H9 (cell line): ENCODE results near the gene TSFM. TPM values are rescaled to one million over a fixed set of nuclear protein-coding genes. Genes with fewer than 3 reads are reported as not detected.

Experiments
- DNase-seq: peaks from one replicate; pipeline ENCODE4 v3.0.0-alpha.2; 2017
- H2AFZ ChIP-seq: one replicate; pipeline ENCODE4 v1.6.1; 2013; ENCODE audit warnings: mild to moderate bottlenecking, low read length, control low read depth, moderate library complexity
- H2AK5ac ChIP-seq: 2 replicates; pipeline ENCODE4 v1.6.1; 2013; ENCODE audit warnings: low read length, control low read depth, mixed read lengths; ENCODE audit not compliant: insufficient read length
- H2BK120ac ChIP-seq: one replicate; pipeline ENCODE4 v1.6.1; 2013; ENCODE audit warnings: low read depth, mild to moderate bottlenecking, low read length, control low read depth, inconsistent platforms; ENCODE audit not compliant: poor library complexity, severe bottlenecking
- H2BK12ac ChIP-seq: 2 replicates; pipeline ENCODE4 v1.6.1; 2013; ENCODE audit warnings: low read length, control low read depth, mixed read lengths, low read depth; ENCODE audit not compliant: insufficient read length
- H2BK15ac ChIP-seq: 2 replicates; pipeline ENCODE4 v1.6.1; 2013; ENCODE audit warnings: low read depth, low read length, control low read depth
- H2BK20ac ChIP-seq: one replicate; pipeline ENCODE4 v1.6.1; 2013; ENCODE audit warnings: low read depth, mild to moderate bottlenecking, low read length, control low read depth, inconsistent platforms; ENCODE audit not compliant: poor library complexity, severe bottlenecking
- H2BK5ac ChIP-seq: 2 replicates; pipeline ENCODE4 v1.6.1; 2013; ENCODE audit warnings: low read length, control low read depth, mixed read lengths; ENCODE audit not compliant: insufficient read length
- H3K14ac ChIP-seq: 2 replicates; pipeline ENCODE4 v1.6.1; 2013; ENCODE audit warnings: low read length, control low read depth; ENCODE audit not compliant: insufficient read depth
- H3K18ac ChIP-seq: 2 replicates; pipeline ENCODE4 v1.6.1; 2013; ENCODE audit warnings: low read depth, mild to moderate bottlenecking, mixed read lengths, low read length, control low read depth; ENCODE audit not compliant: insufficient read length
- H3K23ac ChIP-seq: 2 replicates; pipeline ENCODE4 v1.6.1; 2013; ENCODE audit warnings: low read length, control low read depth, mixed read lengths, low read depth; ENCODE audit not compliant: insufficient read length
- H3K23me2 ChIP-seq: 2 replicates; pipeline ENCODE4 v1.6.1; 2013; ENCODE audit warnings: low read depth, mild to moderate bottlenecking, mixed read lengths, low read length, control low read depth; ENCODE audit not compliant: insufficient read length, poor library complexity, severe bottlenecking
- H3K27ac ChIP-seq: 2 replicates; pipeline ENCODE4 v1.5.1; 2013; ENCODE audit warnings: low read length, control low read depth, mixed read lengths, low read depth; ENCODE audit not compliant: insufficient read length
- H3K27me3 ChIP-seq: 2 replicates; pipeline ENCODE4 v1.6.1; 2013; ENCODE audit warnings: low read length, control low read depth, inconsistent platforms; ENCODE audit not compliant: insufficient read depth
- H3K4ac ChIP-seq: 2 replicates; pipeline ENCODE4 v1.6.1; 2013; ENCODE audit warnings: low read depth, mild to moderate bottlenecking, control low read depth, inconsistent platforms, low read length, moderate library complexity
- H3K4me1 ChIP-seq: 2 replicates; pipeline ENCODE4 v1.6.1; 2013; ENCODE audit warnings: low read length, control low read depth, inconsistent platforms; ENCODE audit not compliant: insufficient read depth
- H3K4me2 ChIP-seq: 2 replicates; pipeline ENCODE4 v1.6.1; 2013; ENCODE audit warnings: low read length, control low read depth, mixed read lengths; ENCODE audit not compliant: insufficient read length, insufficient read depth
- H3K56ac ChIP-seq: 2 replicates; pipeline ENCODE4 v1.6.1; 2013; ENCODE audit warnings: low read depth, mild to moderate bottlenecking, mixed read lengths, low read length, control low read depth; ENCODE audit not compliant: insufficient read length
- H3K79me1 ChIP-seq: 2 replicates; pipeline ENCODE4 v1.6.1; 2013; ENCODE audit warnings: low read depth, mild to moderate bottlenecking, moderate library complexity, low read length, control low read depth, inconsistent platforms; ENCODE audit not compliant: insufficient read depth, poor library complexity, severe bottlenecking
- H3K79me2 ChIP-seq: 2 replicates; pipeline ENCODE4 v1.6.1; 2013; ENCODE audit warnings: low read length, control low read depth, inconsistent platforms; ENCODE audit not compliant: insufficient read depth
- H3K9ac ChIP-seq: 2 replicates; pipeline ENCODE4 v1.6.1; 2013; ENCODE audit warnings: low read length, control low read depth, mixed read lengths; ENCODE audit not compliant: insufficient read length; ENCODE audit errors: extremely low read depth
- H3K9me3 ChIP-seq: one replicate; pipeline ENCODE4 v1.6.1; 2013; ENCODE audit warnings: low read depth, low read length, inconsistent platforms; ENCODE audit not compliant: control insufficient read depth
- H3T11ph ChIP-seq: one replicate; pipeline ENCODE4 v1.6.1; 2013; ENCODE audit warnings: mild to moderate bottlenecking, low read length, control low read depth, inconsistent platforms
- H4K20me1 ChIP-seq: one replicate; pipeline ENCODE4 v1.6.1; 2013; ENCODE audit not compliant: control insufficient read depth, insufficient read length, insufficient read depth
- H4K5ac ChIP-seq: 2 replicates; pipeline ENCODE4 v1.6.1; 2013; ENCODE audit warnings: low read depth, mild to moderate bottlenecking, mixed read lengths, low read length, control low read depth; ENCODE audit not compliant: insufficient read length
- H4K8ac ChIP-seq: replicated peaks from 2 replicates; pipeline ENCODE4 v1.6.1; 2013; ENCODE audit warnings: low read length, control low read depth, mixed read lengths, low read depth; ENCODE audit not compliant: insufficient read length
- H4K91ac ChIP-seq: 2 replicates; pipeline ENCODE4 v1.6.1; 2013; ENCODE audit warnings: low read depth, mild to moderate bottlenecking, moderate library complexity, mixed read lengths, low read length, control low read depth; ENCODE audit not compliant: insufficient read length
- H3K27ac Mint-ChIP-seq, 3 experiments: 2 replicates in 2 of 3; 3 replicates in 1 of 3; pipeline ENCODE4 v1.8.0; 2020 to 2021; ENCODE audit warnings: mixed read lengths in 3 of 3, mild to moderate bottlenecking in 1 of 3, moderate library complexity in 1 of 3
- H3K27me3 Mint-ChIP-seq: 2 replicates; pipeline ENCODE4 v1.8.0; 2021; ENCODE audit warnings: low read depth, mild to moderate bottlenecking, moderate library complexity, mixed read lengths
- H3K36me3 Mint-ChIP-seq, 3 experiments: 2 replicates in 2 of 3; 3 replicates in 1 of 3; pipeline ENCODE4 v1.8.0; 2020 to 2021; ENCODE audit warnings: low read depth in 3 of 3, mixed read lengths in 3 of 3; ENCODE audit not compliant: insufficient read depth in 1 of 3
- H3K4me1 Mint-ChIP-seq, 2 experiments: 2 replicates each; pipeline ENCODE4 v1.8.0; 2020; ENCODE audit warnings: mixed read lengths in 2 of 2
- H3K4me3 Mint-ChIP-seq, 2 experiments: 2 replicates in 1 of 2; 3 replicates in 1 of 2; pipeline ENCODE4 v1.8.0; 2020 to 2021; ENCODE audit warnings: mild to moderate bottlenecking in 2 of 2, mixed read lengths in 2 of 2, moderate library complexity in 1 of 2
- H3K9me3 Mint-ChIP-seq, 2 experiments: 2 replicates in 1 of 2; 3 replicates in 1 of 2; pipeline ENCODE4 v1.8.0; 2020; ENCODE audit warnings: mild to moderate bottlenecking in 2 of 2, mixed read lengths in 2 of 2, moderate library complexity in 1 of 2
- CTCF ChIP-seq: fragments of 200-600 bp; sonication (generic); conservative IDR thresholded peaks from 3 replicates; pipeline ENCODE4 v1.8.0; 2021; ENCODE audit warnings: antibody characterized with exemption, mild to moderate bottlenecking
- WGBS: extraction: QIAGEN DNeasy Blood & Tissue Kit; methylation state at CpG from one replicate; pipeline ENCODE4 v1.1.7; 2013; ENCODE audit warnings: missing lambda C conversion rate, low lambda C conversion rate, mixed read lengths; ENCODE audit not compliant: insufficient read length; ENCODE audit errors: extremely low coverage; 5-methylcytosine and 5-hydroxymethylcytosine counted together
- total RNA-seq: library from RNA; stranded (reverse); gene quantifications from 2 replicates; pipeline ENCODE4 v1.2.1, GENCODE V29; 2021

The TSFM gene
- total RNA-seq, 1 experiment from 2014 or later, result 50.2 TPM

DNA sequence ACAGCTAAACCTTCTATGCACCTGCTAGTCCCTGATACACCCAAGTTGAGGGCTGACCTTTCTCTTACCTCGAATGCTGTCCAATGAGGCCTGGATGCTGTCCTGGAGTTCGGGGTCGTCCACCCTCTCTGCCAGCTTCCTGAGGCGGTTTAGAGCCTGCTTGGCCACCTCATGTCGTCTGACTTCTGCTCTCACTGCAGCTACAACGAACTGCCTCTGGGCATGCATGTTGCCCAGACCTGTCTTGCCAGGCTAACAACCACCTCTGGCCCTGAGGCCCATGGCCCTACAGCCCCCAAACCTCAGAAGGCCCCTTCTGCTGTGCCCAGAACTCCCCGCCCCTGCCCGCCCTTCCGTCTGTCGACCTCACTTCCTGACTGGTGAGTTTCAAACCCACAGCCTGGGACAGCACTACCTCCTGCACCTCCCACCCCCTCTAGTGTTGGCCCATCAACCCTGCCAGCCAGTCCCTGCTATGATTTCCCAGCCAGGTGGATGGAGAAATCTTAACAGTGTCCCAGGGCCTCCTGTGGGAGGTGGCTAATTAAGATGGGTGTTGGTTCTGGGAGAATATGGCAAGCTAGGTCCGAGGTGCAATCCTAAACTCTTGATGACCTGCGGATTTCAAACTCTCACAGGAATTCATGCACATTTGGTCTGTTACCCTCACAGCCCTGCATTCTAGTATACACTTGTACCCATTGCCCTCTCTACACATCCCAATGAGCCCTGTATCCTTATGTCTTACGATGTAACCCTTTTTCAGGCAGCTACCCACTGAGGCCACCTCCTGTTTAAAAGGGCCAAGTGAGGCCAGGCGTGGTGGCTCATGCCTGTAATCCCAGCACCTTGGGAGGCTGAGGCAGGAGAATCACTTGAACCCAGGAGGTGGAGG lies 40.5 kb upstream of the TSFM start:
- H2BK5ac ChIP-seq, result no peak overlapping the region
- no CpG with 5 or more reads among the region's 14 CpGs for WGBS
- no peak overlapping the region for H3K27ac Mint-ChIP-seq
- peaks cover 35% of the 10 kb centered on the region for H3K27me3 ChIP-seq
- no peaks in the 10 kb centered on the region for H3K9me3 Mint-ChIP-seq
- H3K9me3 ChIP-seq, result no peaks in the 10 kb centered on the region
- H3K27ac ChIP-seq, result no peak overlapping the region
- peaks cover under 1 to 17% (median 11%) of the 10 kb centered on the region in 3 experiments; a peak in 6 of 7 replicates for H3K36me3 Mint-ChIP-seq
- H3K27me3 Mint-ChIP-seq, result peaks cover 59% of the 10 kb centered on the region
- H3K9ac ChIP-seq, result no peak overlapping the region
- no peak overlapping the region for H2BK12ac ChIP-seq
- H3K4me3 Mint-ChIP-seq, result peak overlapping the region; percentile 47 to 48; a peak in 4 of 5 replicates
- no peak overlapping the region for H4K5ac ChIP-seq
- H4K8ac ChIP-seq, result no peak overlapping the region
- H4K91ac ChIP-seq, result no peak overlapping the region
- H2BK20ac ChIP-seq, result no peak overlapping the region
- no peak overlapping the region for H3K23ac ChIP-seq
- DNase-seq, result peak; percentile 89
- H3K4me2 ChIP-seq, result peak overlapping the region; percentile 4
- peaks cover 13% of the 10 kb centered on the region for H3K23me2 ChIP-seq
- H3K4ac ChIP-seq, result no peak overlapping the region
- peaks cover 23 to 24% of the 10 kb centered on the region in 2 experiments for H3K4me1 Mint-ChIP-seq
- no peak overlapping the region for H3K56ac ChIP-seq
- H3K79me1 ChIP-seq, result no peaks in the 10 kb centered on the region
- peaks cover 2% of the 10 kb centered on the region; the same call in 1 of the 2 replicates for H3K4me1 ChIP-seq
- no peaks in the 10 kb centered on the region for H3K79me2 ChIP-seq
- H2BK15ac ChIP-seq, result no peak overlapping the region
- H3K14ac ChIP-seq, result no peak overlapping the region
- H2AK5ac ChIP-seq, result no peak overlapping the region
- H3K18ac ChIP-seq, result no peak overlapping the region
- H2BK120ac ChIP-seq, result no peak overlapping the region
- no peak overlapping the region for H3T11ph ChIP-seq
- peak; percentile 51; the same call in 2 of the 3 replicates for TF ChIP-seq CTCF
- no peaks in the 10 kb centered on the region for H4K20me1 ChIP-seq
- H2AFZ ChIP-seq, result no peak overlapping the region
